A673 (cell line): ENCODE results near the gene ANO1.

Experiments used
- EZH2 ChIP-seq: fragments of 200-600 bp; sonication (generic); IDR thresholded peaks from 2 replicates; pipeline ENCODE4 v1.6.1; 2017; ENCODE audit warnings: borderline replicate concordance, low read depth, mild to moderate bottlenecking, mixed read lengths, antibody characterized with exemption, low read length; ENCODE audit not compliant: poor library complexity, severe bottlenecking
- TF ChIP-seq, protein P1 (sequence below): fragments of 300-800, 200-600 bp; sonication (generic); conservative IDR thresholded peaks from 2 replicates; pipeline ENCODE4 v1.5.1; 2017; ENCODE audit warnings: low read depth, mild to moderate bottlenecking, antibody characterized with exemption, low read length, moderate library complexity, mixed read lengths

DNA sequence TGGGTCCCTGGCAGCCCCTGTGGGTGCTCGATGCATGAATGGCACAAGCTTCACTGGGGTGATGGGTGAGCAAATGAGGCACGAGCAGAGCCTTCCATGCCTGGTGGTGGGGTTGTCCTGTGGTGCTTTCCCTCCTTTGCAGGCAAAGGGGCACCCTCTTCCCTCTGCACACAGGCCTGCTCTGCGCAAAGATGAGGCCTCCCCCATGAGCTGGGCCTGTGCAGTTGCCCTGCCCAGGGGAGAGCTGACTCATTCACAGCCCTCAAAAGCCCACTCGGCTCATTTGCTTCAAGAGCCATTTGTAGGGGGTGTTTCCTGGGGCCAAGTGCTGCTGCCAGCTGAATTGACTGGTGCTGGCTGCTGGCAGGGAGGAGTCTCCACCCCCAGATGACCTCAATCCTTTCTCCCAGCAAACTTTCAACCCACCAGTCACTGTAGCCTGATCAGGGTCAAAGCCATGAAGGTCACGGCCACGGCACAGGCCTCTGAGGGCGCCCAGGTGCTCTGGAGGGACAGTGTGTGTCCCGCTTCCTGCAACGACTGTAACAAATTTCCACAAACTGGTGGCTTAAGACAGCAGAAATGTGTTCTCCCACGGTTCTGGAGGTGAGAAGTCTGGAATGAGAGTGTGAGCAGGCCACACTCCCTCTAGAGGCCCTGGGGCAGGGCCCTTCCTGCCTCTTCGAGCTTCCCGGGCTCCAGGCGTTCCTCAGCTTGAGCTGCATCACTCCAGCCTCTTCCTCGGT lies 48.8 kb upstream of the ANO1 start:
- TF ChIP-seq, protein P1, sequence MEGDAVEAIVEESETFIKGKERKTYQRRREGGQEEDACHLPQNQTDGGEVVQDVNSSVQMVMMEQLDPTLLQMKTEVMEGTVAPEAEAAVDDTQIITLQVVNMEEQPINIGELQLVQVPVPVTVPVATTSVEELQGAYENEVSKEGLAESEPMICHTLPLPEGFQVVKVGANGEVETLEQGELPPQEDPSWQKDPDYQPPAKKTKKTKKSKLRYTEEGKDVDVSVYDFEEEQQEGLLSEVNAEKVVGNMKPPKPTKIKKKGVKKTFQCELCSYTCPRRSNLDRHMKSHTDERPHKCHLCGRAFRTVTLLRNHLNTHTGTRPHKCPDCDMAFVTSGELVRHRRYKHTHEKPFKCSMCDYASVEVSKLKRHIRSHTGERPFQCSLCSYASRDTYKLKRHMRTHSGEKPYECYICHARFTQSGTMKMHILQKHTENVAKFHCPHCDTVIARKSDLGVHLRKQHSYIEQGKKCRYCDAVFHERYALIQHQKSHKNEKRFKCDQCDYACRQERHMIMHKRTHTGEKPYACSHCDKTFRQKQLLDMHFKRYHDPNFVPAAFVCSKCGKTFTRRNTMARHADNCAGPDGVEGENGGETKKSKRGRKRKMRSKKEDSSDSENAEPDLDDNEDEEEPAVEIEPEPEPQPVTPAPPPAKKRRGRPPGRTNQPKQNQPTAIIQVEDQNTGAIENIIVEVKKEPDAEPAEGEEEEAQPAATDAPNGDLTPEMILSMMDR: no peak
- no peak for TF ChIP-seq EZH2
